OCI-LY7 (cell line): ENCODE data around the gene GIMAP8. TPM values are rescaled to one million over a fixed set of nuclear protein-coding genes. Genes with fewer than 3 reads are reported as not detected.
A peak's percentile ranks its signal among the peaks of the same experiment; 100 is the strongest.

Experiments
- BruUV-seq: library from RNA; stranded (reverse); fragments of 400-500 nt; replicated peaks from 2 replicates; lab custom pipeline; 2021; lab: Mats Ljungman, UMichigan
- CTCF ChIA-PET: fragments of 300-600 bp; sonication (Branson Sonifier 250); formaldehyde crosslinking; loops from one replicate; lab custom pipeline; 2022; ENCODE audit warnings: antibody characterized with exemption; ENCODE audit not compliant: unreplicated experiment; lab: Charles Lee
- POLR2A ChIA-PET: fragments of 300-600 bp; sonication (Branson Sonifier 250); formaldehyde crosslinking; loops from one replicate; lab custom pipeline; 2022; ENCODE audit warnings: antibody characterized with exemption; lab: Charles Lee
- DNase-seq: peaks from one replicate; pipeline ENCODE4 v3.0.0-alpha.2; 2015; ENCODE audit warnings: low spot score
- H2AFZ ChIP-seq: fragments of 200-600 bp; sonication (generic), shearing (Covaris generic); 2 replicates; pipeline ENCODE4 v1.6.1; 2014; ENCODE audit warnings: mild to moderate bottlenecking, antibody characterized with exemption, low read length, moderate library complexity
- H3K27ac ChIP-seq: fragments of 200-600 bp; sonication (generic); 2 replicates; pipeline ENCODE4 v1.5.1; 2014; ENCODE audit warnings: mixed run types, low read depth, mild to moderate bottlenecking, moderate library complexity, low read length, inconsistent platforms; ENCODE audit not compliant: poor library complexity, severe bottlenecking
- H3K36me3 ChIP-seq: fragments of 200-600 bp; sonication (generic); 2 replicates; pipeline ENCODE4 v1.6.1; 2014; ENCODE audit warnings: mild to moderate bottlenecking, antibody characterized with exemption, low read length, moderate library complexity, mixed read lengths; ENCODE audit not compliant: insufficient read depth
- H3K4me1 ChIP-seq: fragments of 200-600 bp; sonication (generic); 2 replicates; pipeline ENCODE4 v1.5.1; 2014; ENCODE audit warnings: mild to moderate bottlenecking, low read length; ENCODE audit not compliant: insufficient read depth, poor library complexity, severe bottlenecking
- H3K4me2 ChIP-seq: fragments of 200-600 bp; sonication (generic); 2 replicates; pipeline ENCODE4 v1.6.1; 2014; ENCODE audit warnings: mild to moderate bottlenecking, low read length
- H3K4me3 ChIP-seq: fragments of 200-600 bp; sonication (generic); 2 replicates; pipeline ENCODE4 v1.5.1; 2014; ENCODE audit warnings: mild to moderate bottlenecking, low read depth, low read length; ENCODE audit not compliant: poor library complexity, severe bottlenecking
- H3K79me2 ChIP-seq: fragments of 200-600 bp; sonication (generic); 2 replicates; pipeline ENCODE4 v1.6.1; 2016; ENCODE audit warnings: low read depth, mild to moderate bottlenecking, low read length, moderate library complexity, mixed read lengths; ENCODE audit not compliant: insufficient read depth
- H3K9me2 ChIP-seq: fragments of 200-600 bp; sonication (generic); 2 replicates; pipeline ENCODE4 v1.6.1; 2016; ENCODE audit warnings: mild to moderate bottlenecking, low read length, mixed read lengths; ENCODE audit not compliant: insufficient read depth
- H3K9me3 ChIP-seq: fragments of 200-600 bp; sonication (generic); 2 replicates; pipeline ENCODE4 v1.6.1; 2014; ENCODE audit warnings: mild to moderate bottlenecking, mixed run types, low read length, mixed read lengths
- H4K20me1 ChIP-seq: fragments of 200-600 bp; sonication (generic); 2 replicates; pipeline ENCODE4 v1.6.1; 2014; ENCODE audit warnings: mild to moderate bottlenecking, antibody characterized with exemption, low read length, moderate library complexity, mixed read lengths; ENCODE audit not compliant: insufficient read depth
- EZH2phosphoT487 ChIP-seq: fragments of 200-600 bp; sonication (generic); IDR thresholded peaks from 2 replicates; pipeline ENCODE4 v1.6.1; 2018; ENCODE audit warnings: low read depth, borderline replicate concordance, mild to moderate bottlenecking, mixed run types, antibody characterized with exemption, low read length, moderate library complexity, mixed read lengths
- intact Hi-C: fragments of 100-400 bp; cut with micrococcal nuclease; formaldehyde crosslinking; loops from one replicate; pipeline ENCODE4 v1.10.0; 2022; ENCODE audit not compliant: unreplicated experiment
- total RNA-seq, 2 experiments: library from RNA; depleted of rRNA in 1 of 2; stranded (reverse); fragments of >200 nt in 1 of 2; shearing (Covaris generic) in 1 of 2; gene quantifications; 2 replicates each; pipeline ENCODE4 v1.2.3, GENCODE V29; 2014 to 2022
- TF ChIP-seq, protein P1 (sequence below): fragments of 200-600 bp; sonication (generic); conservative IDR thresholded peaks from 2 replicates; pipeline ENCODE4 v1.5.1; 2014; ENCODE audit warnings: mild to moderate bottlenecking, antibody characterized with exemption, low read length, moderate library complexity, mixed read lengths

Gene GIMAP8
- total RNA-seq, 2 experiments from 2014 or later, result not detected

DNA sequence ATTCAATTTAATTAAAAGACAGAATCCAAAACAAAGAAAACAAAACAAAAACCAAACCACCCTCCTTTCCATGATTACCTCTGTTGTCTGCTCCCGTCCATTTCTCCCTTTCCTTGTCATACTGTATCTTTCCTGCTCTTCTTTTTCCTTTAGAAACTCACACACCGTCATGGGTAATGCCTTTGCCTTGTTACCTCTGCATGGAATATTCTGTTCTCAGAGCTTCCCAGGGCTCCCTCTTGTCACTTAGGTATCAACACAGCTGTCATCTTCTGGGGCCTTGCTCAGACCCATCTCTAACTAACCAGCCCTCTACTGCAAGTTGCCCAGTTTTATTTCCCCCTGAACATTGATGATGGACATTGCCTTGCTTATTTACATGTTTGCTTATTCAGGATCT lies 30.2 kb upstream of the GIMAP8 start:
- H3K9me2 ChIP-seq, result no peaks in the 10 kb centered on the region
- no peaks in the 10 kb centered on the region for H3K9me3 ChIP-seq
- CTCF ChIA-PET, result no interaction called here
- H2AFZ ChIP-seq, result peak overlapping the region; percentile 23; the same call in 1 of the 2 replicates
- H3K4me3 ChIP-seq, result no peak overlapping the region
- DNase-seq, result no peak
- peaks cover 4% of the 10 kb centered on the region for H3K4me1 ChIP-seq
- no peaks in the 10 kb centered on the region for H4K20me1 ChIP-seq
- no TSS peak for BruUV-seq
- intact Hi-C loops, result no loop called here
- POLR2A ChIA-PET, result no interaction called here
- no peaks in the 10 kb centered on the region for H3K79me2 ChIP-seq
- H3K27ac ChIP-seq, result no peak overlapping the region
- H3K36me3 ChIP-seq, result no peaks in the 10 kb centered on the region
- TF ChIP-seq EZH2phosphoT487, result no peak
- TF ChIP-seq, protein P1, sequence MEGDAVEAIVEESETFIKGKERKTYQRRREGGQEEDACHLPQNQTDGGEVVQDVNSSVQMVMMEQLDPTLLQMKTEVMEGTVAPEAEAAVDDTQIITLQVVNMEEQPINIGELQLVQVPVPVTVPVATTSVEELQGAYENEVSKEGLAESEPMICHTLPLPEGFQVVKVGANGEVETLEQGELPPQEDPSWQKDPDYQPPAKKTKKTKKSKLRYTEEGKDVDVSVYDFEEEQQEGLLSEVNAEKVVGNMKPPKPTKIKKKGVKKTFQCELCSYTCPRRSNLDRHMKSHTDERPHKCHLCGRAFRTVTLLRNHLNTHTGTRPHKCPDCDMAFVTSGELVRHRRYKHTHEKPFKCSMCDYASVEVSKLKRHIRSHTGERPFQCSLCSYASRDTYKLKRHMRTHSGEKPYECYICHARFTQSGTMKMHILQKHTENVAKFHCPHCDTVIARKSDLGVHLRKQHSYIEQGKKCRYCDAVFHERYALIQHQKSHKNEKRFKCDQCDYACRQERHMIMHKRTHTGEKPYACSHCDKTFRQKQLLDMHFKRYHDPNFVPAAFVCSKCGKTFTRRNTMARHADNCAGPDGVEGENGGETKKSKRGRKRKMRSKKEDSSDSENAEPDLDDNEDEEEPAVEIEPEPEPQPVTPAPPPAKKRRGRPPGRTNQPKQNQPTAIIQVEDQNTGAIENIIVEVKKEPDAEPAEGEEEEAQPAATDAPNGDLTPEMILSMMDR, result no peak
- no peak overlapping the region for H3K4me2 ChIP-seq

DNA sequence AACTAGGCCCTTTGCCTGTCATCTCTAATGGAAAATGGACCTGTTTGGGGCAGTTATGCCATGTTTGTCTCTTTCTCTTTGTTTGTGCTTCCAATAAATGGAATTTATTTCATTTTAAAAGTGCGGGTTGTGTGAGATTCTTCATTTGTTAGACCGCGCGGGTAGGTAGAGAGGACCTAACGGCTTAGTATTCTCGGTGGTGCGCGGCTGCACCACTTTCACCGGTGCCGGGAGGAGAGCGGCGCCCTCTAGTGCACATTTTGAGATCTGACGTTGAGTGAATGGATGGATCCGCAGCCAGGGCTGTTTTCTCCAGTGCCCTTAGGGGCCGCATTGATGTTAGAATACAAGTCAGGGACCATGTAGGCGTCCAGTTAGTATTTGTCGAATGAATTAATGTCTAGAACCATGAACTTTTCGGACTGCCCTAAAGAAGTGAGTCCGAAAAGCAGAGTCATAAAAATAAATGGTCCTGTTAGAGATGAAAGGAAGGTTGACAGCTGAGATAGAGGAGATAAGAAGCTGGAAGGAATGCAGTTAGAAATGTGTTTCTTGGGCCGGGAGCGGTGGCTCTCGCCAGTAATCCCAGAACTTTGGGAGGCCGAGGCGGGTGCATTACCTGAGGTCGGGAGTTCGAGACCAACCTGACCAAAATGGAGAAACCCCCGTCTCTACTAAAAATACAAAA lies 29.3 kb upstream of the GIMAP8 start:
- CTCF ChIA-PET, result no interaction called here
- Histone ChIP-seq H3K9me3 (no peaks in the 10 kb centered on the region), H3K4me1 (peaks cover 4% of the 10 kb centered on the region), H3K4me3 (no peak overlapping the region), H3K4me2 (peak overlapping the region; percentile 18; the same call in 1 of the 2 replicates), H3K36me3 (no peaks in the 10 kb centered on the region), H2AFZ (peak overlapping the region; percentile 23; the same call in 1 of the 2 replicates), H3K79me2 (no peaks in the 10 kb centered on the region), H3K9me2 (no peaks in the 10 kb centered on the region), H3K27ac (no peak overlapping the region), H4K20me1 (no peaks in the 10 kb centered on the region)
- POLR2A ChIA-PET, result no interaction called here
- DNase-seq, result peak; percentile 82
- BruUV-seq, result no TSS peak
- TF ChIP-seq, protein P1, result peak; percentile 91
- TF ChIP-seq EZH2phosphoT487, result no peak
- intact Hi-C loops, result loop anchor here (1.0 kb wide), 2 partner anchors 65 to 135 kb away; no protein-coding TSS in a partner anchor

DNA sequence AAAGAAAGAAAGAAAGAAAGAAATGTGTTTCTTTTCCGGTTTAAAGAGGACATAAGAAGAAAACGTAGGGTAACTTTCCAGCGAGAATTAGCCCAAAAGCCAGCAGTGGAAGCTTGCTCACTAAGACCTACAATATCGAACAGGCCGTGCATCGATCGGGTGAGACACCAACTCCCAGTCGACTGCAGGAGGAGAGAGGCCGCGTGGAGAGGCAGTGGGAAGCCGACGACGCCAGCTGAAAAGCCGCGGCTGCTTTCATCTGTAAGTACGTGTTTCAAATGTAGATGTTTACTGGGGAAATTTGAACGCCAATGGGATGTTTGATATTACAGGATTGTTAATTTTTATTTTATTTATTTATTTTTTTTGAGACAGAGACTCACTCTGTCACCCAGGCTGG lies 28.6 kb upstream of the GIMAP8 start:
- ChIA-PET CTCF (no interaction called here), POLR2A (no interaction called here)
- no TSS peak for BruUV-seq

More for the DNA sequence above, 28.6 kb upstream of the GIMAP8 start:
- no peaks in the 10 kb centered on the region for H3K79me2 ChIP-seq
- peaks cover 4% of the 10 kb centered on the region for H3K4me1 ChIP-seq
- no peak for DNase-seq
- no peaks in the 10 kb centered on the region for H4K20me1 ChIP-seq
- no peaks in the 10 kb centered on the region for H3K9me3 ChIP-seq
- no peak overlapping the region for H3K27ac ChIP-seq
- H2AFZ ChIP-seq, result no peak overlapping the region
- intact Hi-C loops, result loop anchor here (1.0 kb wide), 2 partner anchors 66 to 136 kb away; no protein-coding TSS in a partner anchor
- no peak overlapping the region for H3K4me3 ChIP-seq
- TF ChIP-seq, protein P1, result no peak
- TF ChIP-seq EZH2phosphoT487, result no peak
- H3K36me3 ChIP-seq, result no peaks in the 10 kb centered on the region
- no peak overlapping the region for H3K4me2 ChIP-seq
- H3K9me2 ChIP-seq, result no peaks in the 10 kb centered on the region
